Left kidney (tissue), 2 donors: ENCODE measurements around the gene CIAPIN1. TPM values are rescaled to one million over a fixed set of nuclear protein-coding genes. Genes with fewer than 3 reads are reported as not detected.

Experiments used
- DNase-seq: peaks from one replicate; pipeline ENCODE4 v3.0.0-alpha.2; 2013
- polyA plus RNA-seq: library from polyadenylated mRNA; unstranded; fragments of 120-200 nt; gene quantifications from one replicate; pipeline ENCODE4 v1.2.1, GENCODE V29; 2013; ENCODE audit not compliant: insufficient read length

CIAPIN1 gene
- polyA plus RNA-seq, 1 donor, result 106 TPM

GRCh38 chr16:57383276-57384247, 63.6 kb downstream of the CIAPIN1 start:
- DNase-seq, result no peak

- DNase-seq, result no peak
These were observed 64.5 kb downstream of the CIAPIN1 start for GRCh38 chr16:57382535-57383275.

- no peak for DNase-seq
These were observed 65.2 kb downstream of the CIAPIN1 start for GRCh38 chr16:57381791-57382534.

- no peak for DNase-seq
These were observed 66.3 kb downstream of the CIAPIN1 start for GRCh38 chr16:57380671-57381462.

- DNase-seq, result no peak
These were observed 67.6 kb downstream of the CIAPIN1 start for GRCh38 chr16:57379579-57379978.

Other genes with a start within 250 kb of the CIAPIN1 start
- gene ARL2BP, start 202.1 kb downstream of the CIAPIN1 start, polyA plus RNA-seq, result 74.6 TPM
- 16.8 TPM for gene PLLP, start 162.7 kb downstream of the CIAPIN1 start, polyA plus RNA-seq
- gene CCL22, start 88.6 kb downstream of the CIAPIN1 start, polyA plus RNA-seq, result 0.10 TPM
- gene CX3CL1, start 74.9 kb downstream of the CIAPIN1 start, polyA plus RNA-seq, result 23.5 TPM
- gene CCL17, start 42.6 kb downstream of the CIAPIN1 start, polyA plus RNA-seq, result not detected
- 106 TPM for gene COQ9, start 94 bp upstream of the CIAPIN1 start, polyA plus RNA-seq
- gene POLR2C, start 15.3 kb upstream of the CIAPIN1 start, polyA plus RNA-seq, result 84.3 TPM
- 27.8 TPM for gene DOK4, start 39.1 kb upstream of the CIAPIN1 start, polyA plus RNA-seq
- gene CCDC102A, start 89.2 kb upstream of the CIAPIN1 start, polyA plus RNA-seq, result 13.9 TPM
- 1.3 TPM for gene ADGRG5, start 95.3 kb upstream of the CIAPIN1 start, polyA plus RNA-seq
- 74.1 TPM for gene ADGRG1, start 181.2 kb upstream of the CIAPIN1 start, polyA plus RNA-seq
- gene ADGRG3, start 220.9 kb upstream of the CIAPIN1 start, polyA plus RNA-seq, result 0.18 TPM
- gene DRC7, start 247.4 kb upstream of the CIAPIN1 start, polyA plus RNA-seq, result 3.4 TPM